ENCODE measurements around the gene DCX.

DNA sequence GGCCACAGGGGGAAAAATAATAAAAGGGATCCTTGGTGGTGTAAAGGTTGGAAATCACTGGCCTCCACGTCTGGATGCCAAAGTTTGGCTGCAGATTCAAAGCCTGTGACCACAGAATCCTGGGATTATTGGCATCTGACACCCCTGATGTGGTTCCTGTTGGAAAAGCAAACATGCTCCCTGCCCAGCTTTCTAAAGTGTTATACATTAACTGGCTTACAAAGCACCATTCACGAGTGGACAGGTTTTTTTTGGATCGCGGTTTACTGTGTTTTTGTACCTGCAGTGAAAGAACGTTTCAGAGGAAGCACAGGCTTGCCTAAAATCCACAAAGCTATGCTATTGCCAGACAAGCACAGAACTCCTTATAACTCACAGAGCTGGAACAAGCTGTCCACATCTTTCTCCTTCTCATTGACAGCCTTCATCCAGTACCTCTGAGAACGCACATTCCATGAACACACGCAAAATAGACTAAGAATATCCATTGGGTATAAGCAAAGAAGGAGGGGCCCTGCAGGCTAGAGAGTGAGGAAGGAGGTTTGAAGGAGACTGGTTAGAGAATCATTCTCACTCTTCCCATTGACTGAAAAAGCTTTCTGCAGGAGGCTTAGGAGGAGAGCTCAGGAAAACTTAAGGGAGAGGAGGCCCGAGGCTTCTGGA lies 127.2 kb downstream of the DCX start:
- TF ChIP-seq POLR2AphosphoS5 (IDR thresholded peaks at IDR 0.05) (no peak), EP300 (IDR thresholded peaks at IDR 0.05; ENCODE audit: low read depth) (no peak), POLR2A (IDR thresholded peaks at IDR 0.05) (no peak)
- TF ChIP-seq, protein P1, sequence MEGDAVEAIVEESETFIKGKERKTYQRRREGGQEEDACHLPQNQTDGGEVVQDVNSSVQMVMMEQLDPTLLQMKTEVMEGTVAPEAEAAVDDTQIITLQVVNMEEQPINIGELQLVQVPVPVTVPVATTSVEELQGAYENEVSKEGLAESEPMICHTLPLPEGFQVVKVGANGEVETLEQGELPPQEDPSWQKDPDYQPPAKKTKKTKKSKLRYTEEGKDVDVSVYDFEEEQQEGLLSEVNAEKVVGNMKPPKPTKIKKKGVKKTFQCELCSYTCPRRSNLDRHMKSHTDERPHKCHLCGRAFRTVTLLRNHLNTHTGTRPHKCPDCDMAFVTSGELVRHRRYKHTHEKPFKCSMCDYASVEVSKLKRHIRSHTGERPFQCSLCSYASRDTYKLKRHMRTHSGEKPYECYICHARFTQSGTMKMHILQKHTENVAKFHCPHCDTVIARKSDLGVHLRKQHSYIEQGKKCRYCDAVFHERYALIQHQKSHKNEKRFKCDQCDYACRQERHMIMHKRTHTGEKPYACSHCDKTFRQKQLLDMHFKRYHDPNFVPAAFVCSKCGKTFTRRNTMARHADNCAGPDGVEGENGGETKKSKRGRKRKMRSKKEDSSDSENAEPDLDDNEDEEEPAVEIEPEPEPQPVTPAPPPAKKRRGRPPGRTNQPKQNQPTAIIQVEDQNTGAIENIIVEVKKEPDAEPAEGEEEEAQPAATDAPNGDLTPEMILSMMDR (IDR thresholded peaks at IDR 0.05), result no peak
